Gastroesophageal sphincter (tissue), 4 donors: ENCODE results near the gene ACTBL2. TPM values are rescaled to one million over a fixed set of nuclear protein-coding genes. Genes with fewer than 3 reads are reported as not detected.

Source experiments
- ATAC-seq: fragments of 150-250 bp; one replicate; pipeline ENCODE4 v1.9.1; 2016; ENCODE audit warnings: mild to moderate bottlenecking, moderate library complexity
- H3K27ac ChIP-seq, 4 donors: fragments of 200-600 bp; sonication (generic) in 3 of 4; 1 replicate in 3 of 4; 2 replicates in 1 of 4; pipeline ENCODE4 v1.5.1; 2016 to 2019
- H3K27me3 ChIP-seq: fragments of 200-600 bp; sonication (generic); one replicate; pipeline ENCODE4 v1.5.1; 2019
- H3K36me3 ChIP-seq, 2 donors: fragments of 200-600 bp; sonication (generic); one replicate each; pipeline ENCODE4 v1.5.1; 2019; ENCODE audit warnings: control low read depth in 1 of 2
- H3K4me1 ChIP-seq, 3 donors: fragments of 200-600 bp; sonication (generic); 1 replicate in 2 of 3; 2 replicates in 1 of 3; pipeline ENCODE4 v1.5.1; 2016 to 2019; ENCODE audit warnings: control low read depth in 2 of 3
- H3K4me3 ChIP-seq, 2 donors: fragments of 200-600 bp; sonication (generic); one replicate each; pipeline ENCODE4 v1.5.1; 2019; ENCODE audit warnings: mild to moderate bottlenecking in 1 of 2, moderate library complexity in 1 of 2
- H3K9me3 ChIP-seq, 3 donors: fragments of 200-600 bp; sonication (generic); one replicate each; pipeline ENCODE4 v1.5.1; 2017 to 2019; ENCODE audit warnings: control low read depth in 2 of 3
- CTCF ChIP-seq, 4 experiments: fragments of 200-600 bp in 2 of 4; fragments of 450-650 bp in 2 of 4; sonication (generic) in 1 of 4; IDR thresholded peaks; one replicate each; pipeline ENCODE4 v1.5.1; 2017 to 2019; ENCODE audit warnings: antibody characterized with exemption in 4 of 4, mild to moderate bottlenecking in 2 of 4, moderate library complexity in 2 of 4
- EP300 ChIP-seq: sonication (generic); formaldehyde crosslinking; IDR thresholded peaks from one replicate; pipeline ENCODE4 v1.6.1; 2017; ENCODE audit warnings: antibody characterized with exemption, mild to moderate bottlenecking
- POLR2A ChIP-seq, 2 donors: fragments of 450-650 bp; IDR thresholded peaks; one replicate each; pipeline ENCODE4 v1.6.1; 2017; ENCODE audit warnings: antibody characterized with exemption in 2 of 2, mild to moderate bottlenecking in 2 of 2, moderate library complexity in 1 of 2
- POLR2AphosphoS5 ChIP-seq: sonication (generic); formaldehyde crosslinking; IDR thresholded peaks from one replicate; pipeline ENCODE4 v1.6.1; 2017; ENCODE audit warnings: antibody characterized with exemption
- WGBS, 2 donors: methylation state at CpG; one replicate each; pipeline ENCODE4 v1.1.5; 2018; ENCODE audit warnings: low coverage in 1 of 2; 5-methylcytosine and 5-hydroxymethylcytosine counted together
- total RNA-seq, 4 donors: library from RNA; depleted of rRNA; stranded (reverse); fragments of >200 nt; gene quantifications; one replicate each; pipeline ENCODE4 v1.1.0, GENCODE V29; 2016

The ACTBL2 gene
- total RNA-seq, 4 donors from 2014 or later, result 0.13 to 0.15 TPM; not detected in 2

- Histone ChIP-seq H3K9me3 (no peaks in the 10 kb centered on the region), H3K36me3 (no peaks in the 10 kb centered on the region), H3K4me1 (peaks cover 0 to 26% (median 0%) of the 10 kb centered on the region in 3 donors), H3K27ac (no peak overlapping the region), H3K4me3 (no peak overlapping the region), H3K27me3 (no peaks in the 10 kb centered on the region)
- no peak for ATAC-seq
- TF ChIP-seq CTCF (IDR thresholded peaks at IDR 0.05) (no peak), POLR2A (IDR thresholded peaks at IDR 0.05) (no peak), POLR2AphosphoS5 (no peak), EP300 (no peak)
- WGBS, 2 donors, result 96% methylated on average over 4 of the region's 4 CpGs; no CpG with 5 or more reads in 1 of the 2 donors
These were observed 28.9 kb downstream of the ACTBL2 start for GRCh38 chr5:57453728-57454127.

- TF ChIP-seq POLR2AphosphoS5 (peak; percentile 88), CTCF (IDR thresholded peaks at IDR 0.05) (no peak)
- no peaks in the 10 kb centered on the region for H3K9me3 ChIP-seq
- no peak overlapping the region for H3K27ac ChIP-seq
- H3K27me3 ChIP-seq, result no peaks in the 10 kb centered on the region
- ATAC-seq, result no peak
- no peak overlapping the region for H3K4me3 ChIP-seq
- H3K4me1 ChIP-seq, result peaks cover 0 to 26% (median 0%) of the 10 kb centered on the region in 3 donors
- no peaks in the 10 kb centered on the region for H3K36me3 ChIP-seq
These were observed 29.7 kb downstream of the ACTBL2 start for GRCh38 chr5:57452885-57453284.

- H3K36me3 ChIP-seq, result no peaks in the 10 kb centered on the region
- no peaks in the 10 kb centered on the region for H3K27me3 ChIP-seq
- peaks cover 0 to 23% (median 0%) of the 10 kb centered on the region in 3 donors for H3K4me1 ChIP-seq
- TF ChIP-seq POLR2AphosphoS5, result no peak
- no peak for TF ChIP-seq POLR2A (IDR thresholded peaks at IDR 0.05)
- TF ChIP-seq EP300, result no peak
- TF ChIP-seq CTCF (IDR thresholded peaks at IDR 0.05), result no peak
- no peak for ATAC-seq
- WGBS, 2 donors, result 81 to 86% methylated on average over 2 to 4 of the region's 4 CpGs
- no peak overlapping the region for H3K4me3 ChIP-seq
- no peaks in the 10 kb centered on the region for H3K9me3 ChIP-seq
- H3K27ac ChIP-seq, result no peak overlapping the region
These were observed 31.4 kb downstream of the ACTBL2 start for GRCh38 chr5:57450991-57451876.

- no peak for ATAC-seq
- Histone ChIP-seq H3K36me3 (no peaks in the 10 kb centered on the region), H3K4me1 (peaks cover 0 to 19% (median 0%) of the 10 kb centered on the region in 3 donors), H3K27ac (no peak overlapping the region), H3K9me3 (no peaks in the 10 kb centered on the region), H3K27me3 (no peaks in the 10 kb centered on the region), H3K4me3 (no peak overlapping the region)
- WGBS, 2 donors, result 60% methylated on average over 1 of the region's 1 CpG; no CpG with 5 or more reads in 1 of the 2 donors
- no peak for TF ChIP-seq POLR2AphosphoS5
- no peak for TF ChIP-seq CTCF (IDR thresholded peaks at IDR 0.05)
- TF ChIP-seq POLR2A (IDR thresholded peaks at IDR 0.05), result no peak
- no peak for TF ChIP-seq EP300
These were observed 33.9 kb downstream of the ACTBL2 start for GRCh38 chr5:57448751-57449150.

- H3K36me3 ChIP-seq, result no peaks in the 10 kb centered on the region
- peaks cover 0 to 14% (median 0%) of the 10 kb centered on the region in 3 donors for H3K4me1 ChIP-seq
- TF ChIP-seq CTCF (IDR thresholded peaks at IDR 0.05), result no peak
- no peak for TF ChIP-seq POLR2A (IDR thresholded peaks at IDR 0.05)
- no peak for TF ChIP-seq EP300
- no peak for TF ChIP-seq POLR2AphosphoS5
- H3K27me3 ChIP-seq, result no peaks in the 10 kb centered on the region
- H3K4me3 ChIP-seq, result no peak overlapping the region
- no peaks in the 10 kb centered on the region for H3K9me3 ChIP-seq
- no peak overlapping the region for H3K27ac ChIP-seq
- ATAC-seq, result no peak
- WGBS, 2 donors, result 67 to 75% methylated on average over 4 of the region's 4 CpGs
These were observed 34.3 kb downstream of the ACTBL2 start for GRCh38 chr5:57448287-57448686.
